Measurements from ENCODE around the gene CMTR1. TPM values are rescaled to one million over a fixed set of nuclear protein-coding genes. Genes with fewer than 3 reads are reported as not detected.
A peak's percentile ranks its signal among the peaks of the same experiment; 100 is the strongest.

CMTR1 gene
- total RNA-seq, 3 donors from 2014 or later: 31.4 to 35.7 (median 32.4) TPM

DNA sequence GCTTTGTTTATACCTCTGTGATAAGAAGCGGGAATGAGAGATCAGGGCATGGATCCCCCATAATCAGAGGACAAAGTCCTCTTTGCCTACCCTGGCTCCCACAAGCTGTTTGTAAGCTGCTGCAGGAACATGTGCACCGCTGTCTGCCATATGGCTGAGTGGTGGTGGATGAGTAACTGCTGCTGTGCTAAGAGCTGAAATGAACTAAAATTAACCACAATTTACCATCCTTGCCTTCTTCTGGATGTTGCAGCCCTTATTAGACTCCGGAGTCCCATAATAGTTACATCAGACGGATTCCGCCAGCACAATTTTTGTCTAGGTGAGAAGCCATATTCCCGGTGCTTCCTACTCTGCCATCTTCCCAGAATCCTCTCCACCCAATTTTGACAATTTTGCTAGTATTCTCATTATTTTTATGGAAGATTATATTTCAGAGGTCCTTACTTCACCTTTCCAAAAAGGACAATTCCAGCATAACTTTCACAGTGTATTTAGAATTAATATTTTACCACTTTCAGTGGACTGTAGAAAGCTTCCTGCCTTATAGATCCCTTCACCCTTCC lies 6.0 kb upstream of the CMTR1 start:
- no peaks in the 10 kb centered on the region for H3K27me3 ChIP-seq
- DNase-seq (ENCODE audit: low spot score in 2 of 2): no peak
- H3K27ac ChIP-seq: no peak overlapping the region
- TF ChIP-seq, protein P1, sequence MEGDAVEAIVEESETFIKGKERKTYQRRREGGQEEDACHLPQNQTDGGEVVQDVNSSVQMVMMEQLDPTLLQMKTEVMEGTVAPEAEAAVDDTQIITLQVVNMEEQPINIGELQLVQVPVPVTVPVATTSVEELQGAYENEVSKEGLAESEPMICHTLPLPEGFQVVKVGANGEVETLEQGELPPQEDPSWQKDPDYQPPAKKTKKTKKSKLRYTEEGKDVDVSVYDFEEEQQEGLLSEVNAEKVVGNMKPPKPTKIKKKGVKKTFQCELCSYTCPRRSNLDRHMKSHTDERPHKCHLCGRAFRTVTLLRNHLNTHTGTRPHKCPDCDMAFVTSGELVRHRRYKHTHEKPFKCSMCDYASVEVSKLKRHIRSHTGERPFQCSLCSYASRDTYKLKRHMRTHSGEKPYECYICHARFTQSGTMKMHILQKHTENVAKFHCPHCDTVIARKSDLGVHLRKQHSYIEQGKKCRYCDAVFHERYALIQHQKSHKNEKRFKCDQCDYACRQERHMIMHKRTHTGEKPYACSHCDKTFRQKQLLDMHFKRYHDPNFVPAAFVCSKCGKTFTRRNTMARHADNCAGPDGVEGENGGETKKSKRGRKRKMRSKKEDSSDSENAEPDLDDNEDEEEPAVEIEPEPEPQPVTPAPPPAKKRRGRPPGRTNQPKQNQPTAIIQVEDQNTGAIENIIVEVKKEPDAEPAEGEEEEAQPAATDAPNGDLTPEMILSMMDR (IDR thresholded peaks at IDR 0.05): no peak
- TF ChIP-seq POLR2AphosphoS5 (IDR thresholded peaks at IDR 0.05): no peak
- no peak for TF ChIP-seq POLR2A (IDR thresholded peaks at IDR 0.05)
- H3K4me3 ChIP-seq: no peak overlapping the region
- H3K4me1 ChIP-seq: no peaks in the 10 kb centered on the region
- no peaks in the 10 kb centered on the region for H3K9me3 ChIP-seq
- intact Hi-C loops (cut with DNase I; ENCODE audit: low total_unique reads): no loop called here
- H3K36me3 ChIP-seq: no peaks in the 10 kb centered on the region

DNA sequence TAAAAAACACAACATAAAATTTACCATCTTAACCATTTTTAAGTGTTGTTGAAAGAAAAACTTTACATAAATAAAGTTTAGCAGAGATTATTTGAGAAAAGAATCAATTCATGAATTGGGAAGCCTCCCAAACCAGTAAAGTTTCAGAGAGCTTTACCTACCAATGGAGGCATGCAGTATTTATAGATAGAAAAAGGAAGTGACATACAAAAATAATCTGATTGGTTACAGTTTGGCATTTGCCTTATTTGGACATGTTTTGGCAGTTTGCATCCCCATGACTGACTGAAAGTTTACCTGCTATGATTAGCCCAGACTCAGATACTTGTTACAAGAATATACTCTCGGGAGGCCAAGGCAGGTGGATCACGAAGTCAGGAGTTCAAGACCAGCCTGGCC lies 3.7 kb upstream of the CMTR1 start:
- Histone ChIP-seq H3K4me3 (no peak overlapping the region), H3K9me3 (no peaks in the 10 kb centered on the region), H3K36me3 (no peaks in the 10 kb centered on the region), H3K4me1 (no peaks in the 10 kb centered on the region), H3K27ac (no peak overlapping the region), H3K27me3 (no peaks in the 10 kb centered on the region)
- no peak for DNase-seq (ENCODE audit: low spot score in 2 of 2)
- intact Hi-C loops (cut with DNase I; ENCODE audit: low total_unique reads): no loop called here
- TF ChIP-seq POLR2A (IDR thresholded peaks at IDR 0.05) (no peak), POLR2AphosphoS5 (IDR thresholded peaks at IDR 0.05) (no peak)
- TF ChIP-seq, protein P1 (IDR thresholded peaks at IDR 0.05): no peak

DNA sequence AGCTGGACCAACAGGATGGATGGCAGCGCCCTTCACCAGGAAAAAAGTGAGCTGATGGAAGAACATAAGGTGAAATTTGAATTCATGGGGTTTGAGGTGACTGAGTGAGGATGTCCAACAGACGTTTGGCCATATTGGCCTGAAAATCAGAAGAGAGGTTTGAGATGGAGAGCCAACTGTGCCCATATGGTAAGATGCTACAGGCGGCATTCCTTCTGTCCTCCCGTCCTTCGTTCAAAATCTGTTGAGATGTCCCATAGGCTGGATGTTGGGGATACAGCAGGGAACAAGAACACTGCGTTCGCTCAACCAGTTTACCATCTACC lies 468 bp upstream of the CMTR1 start:
- no peak for DNase-seq (ENCODE audit: low spot score in 2 of 2)
- TF ChIP-seq, protein P1 (IDR thresholded peaks at IDR 0.05): no peak
- no peak for TF ChIP-seq POLR2AphosphoS5 (IDR thresholded peaks at IDR 0.05)
- TF ChIP-seq POLR2A (IDR thresholded peaks at IDR 0.05): no peak
- Histone ChIP-seq H3K4me1 (no peaks in the 10 kb centered on the region), H3K27ac (peak overlapping the region; percentile 94 to 96), H3K4me3 (peak overlapping the region; percentile 89 to 98 (median 91)), H3K9me3 (no peaks in the 10 kb centered on the region), H3K36me3 (no peaks in the 10 kb centered on the region), H3K27me3 (no peaks in the 10 kb centered on the region)
- intact Hi-C loops (cut with DNase I; ENCODE audit: low total_unique reads): no loop called here

DNA sequence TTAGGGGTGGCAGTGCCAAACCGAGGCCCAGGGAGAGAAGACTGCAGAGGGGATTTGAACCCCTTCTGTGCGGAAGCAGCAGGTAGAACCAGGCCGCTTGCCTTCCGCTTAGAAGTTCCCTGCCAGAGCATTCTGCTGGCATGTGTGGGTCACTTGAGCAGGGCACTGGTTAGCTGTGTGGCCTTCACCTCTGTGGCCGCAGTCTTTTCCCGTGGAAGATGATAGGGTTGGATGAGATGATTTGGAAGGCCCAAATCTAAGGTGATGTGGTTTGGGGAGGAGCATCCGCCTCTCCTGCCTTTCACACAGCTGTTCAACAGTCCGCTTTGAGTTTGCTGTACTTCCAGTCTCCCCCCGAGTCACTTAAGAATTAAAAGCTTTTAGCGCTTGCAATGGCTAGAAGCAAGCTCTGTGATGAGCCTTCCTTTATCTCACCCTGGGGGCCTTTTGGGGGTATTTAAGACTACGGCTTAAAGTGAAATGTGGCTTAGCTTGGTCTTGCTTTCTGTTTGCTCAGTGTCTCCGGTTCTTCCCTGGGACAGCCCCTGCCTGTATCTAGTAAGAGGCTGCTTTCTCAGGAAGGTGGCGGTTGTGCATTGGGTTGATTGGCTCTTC lies 743 bp downstream of the CMTR1 start:
- no peaks in the 10 kb centered on the region for H3K9me3 ChIP-seq
- DNase-seq (ENCODE audit: low spot score in 2 of 2): peak in 1 of 2 donors; percentile 18
- H3K4me3 ChIP-seq: peak overlapping the region; percentile 89 to 98 (median 91)
- intact Hi-C loops (cut with DNase I; ENCODE audit: low total_unique reads): no loop called here
- no peaks in the 10 kb centered on the region for H3K36me3 ChIP-seq
- peak overlapping the region; percentile 94 to 96 for H3K27ac ChIP-seq
- TF ChIP-seq POLR2A (IDR thresholded peaks at IDR 0.05) (no peak), POLR2AphosphoS5 (IDR thresholded peaks at IDR 0.05) (no peak)
- TF ChIP-seq, protein P1 (IDR thresholded peaks at IDR 0.05): no peak
- no peaks in the 10 kb centered on the region for H3K4me1 ChIP-seq
- H3K27me3 ChIP-seq: no peaks in the 10 kb centered on the region

DNA sequence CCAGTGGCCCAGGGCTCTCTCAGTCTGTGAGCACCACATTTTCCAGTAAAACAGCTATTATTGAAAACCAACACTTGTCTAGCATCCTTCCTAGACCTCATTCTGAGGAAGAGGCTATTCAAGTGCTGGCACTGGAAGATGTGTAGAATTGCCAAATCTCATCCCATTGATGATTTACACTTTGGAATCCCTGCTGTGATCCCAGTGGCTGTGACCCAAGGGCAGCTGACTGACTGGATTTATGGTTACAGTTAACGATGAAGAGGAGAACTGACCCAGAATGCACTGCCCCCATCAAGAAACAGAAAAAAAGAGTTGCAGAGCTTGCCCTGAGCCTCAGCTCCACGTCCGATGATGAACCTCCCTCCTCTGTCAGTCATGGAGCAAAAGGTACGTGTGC lies 2.4 kb downstream of the CMTR1 start:
- TF ChIP-seq, protein P1 (IDR thresholded peaks at IDR 0.05): no peak
- TF ChIP-seq POLR2AphosphoS5 (IDR thresholded peaks at IDR 0.05): no peak
- no peak for TF ChIP-seq POLR2A (IDR thresholded peaks at IDR 0.05)
- no peak overlapping the region for H3K4me3 ChIP-seq

More for the DNA sequence above, 2.4 kb downstream of the CMTR1 start:
- H3K9me3 ChIP-seq: no peaks in the 10 kb centered on the region
- no peak overlapping the region for H3K27ac ChIP-seq
- intact Hi-C loops (cut with DNase I; ENCODE audit: low total_unique reads): no loop called here
- H3K36me3 ChIP-seq: no peaks in the 10 kb centered on the region
- no peaks in the 10 kb centered on the region for H3K4me1 ChIP-seq
- H3K27me3 ChIP-seq: no peaks in the 10 kb centered on the region
- no peak for DNase-seq (ENCODE audit: low spot score in 2 of 2)

Data from breast epithelium (tissue), 4 donors.